HFFc6 (cell line): ENCODE results near the gene MRPS18A. TPM values are rescaled to one million over a fixed set of nuclear protein-coding genes. Genes with fewer than 3 reads are reported as not detected.

ENCODE experiments used
- DNase-seq: peaks from one replicate; pipeline ENCODE4 v3.0.0-alpha.2; 2018
- H3K27ac Mint-ChIP-seq: 2 replicates; pipeline ENCODE4 v1.8.0; 2020; ENCODE audit warnings: mild to moderate bottlenecking, mixed read lengths
- H3K27me3 Mint-ChIP-seq: 2 replicates; pipeline ENCODE4 v1.8.0; 2021; ENCODE audit warnings: mild to moderate bottlenecking, moderate library complexity, mixed read lengths; ENCODE audit not compliant: insufficient read depth
- H3K36me3 Mint-ChIP-seq: 2 replicates; pipeline ENCODE4 v1.8.0; 2021; ENCODE audit warnings: low read depth, mixed read lengths
- H3K4me1 Mint-ChIP-seq: 2 replicates; pipeline ENCODE4 v1.8.0; 2020; ENCODE audit warnings: low read depth, mixed read lengths
- H3K4me3 Mint-ChIP-seq: 2 replicates; pipeline ENCODE4 v1.8.0; 2020; ENCODE audit warnings: mild to moderate bottlenecking, moderate library complexity, mixed read lengths
- H3K9me3 Mint-ChIP-seq: 2 replicates; pipeline ENCODE4 v1.8.0; 2020; ENCODE audit warnings: mild to moderate bottlenecking, mixed read lengths
- total RNA-seq, 6 experiments: library from RNA; stranded (reverse); fragmentation: NEBNext Ultra II Directional; extraction: Animal tissue kit (Norgen Biotek cat#: 25700); gene quantifications; 2 replicates in 1 of 6; 3 replicates in 5 of 6; pipeline ENCODE4 v1.2.3, GENCODE V29; 2021
- TF ChIP-seq, protein P1 (sequence below): fragments of 200-600 bp; sonication (generic); IDR thresholded peaks from 2 replicates; pipeline ENCODE4 v1.5.0; 2021; ENCODE audit warnings: antibody characterized with exemption, mild to moderate bottlenecking

The MRPS18A gene
- total RNA-seq, 6 experiments from 2014 or later: 34.3 to 42.8 (median 38.3) TPM

DNA sequence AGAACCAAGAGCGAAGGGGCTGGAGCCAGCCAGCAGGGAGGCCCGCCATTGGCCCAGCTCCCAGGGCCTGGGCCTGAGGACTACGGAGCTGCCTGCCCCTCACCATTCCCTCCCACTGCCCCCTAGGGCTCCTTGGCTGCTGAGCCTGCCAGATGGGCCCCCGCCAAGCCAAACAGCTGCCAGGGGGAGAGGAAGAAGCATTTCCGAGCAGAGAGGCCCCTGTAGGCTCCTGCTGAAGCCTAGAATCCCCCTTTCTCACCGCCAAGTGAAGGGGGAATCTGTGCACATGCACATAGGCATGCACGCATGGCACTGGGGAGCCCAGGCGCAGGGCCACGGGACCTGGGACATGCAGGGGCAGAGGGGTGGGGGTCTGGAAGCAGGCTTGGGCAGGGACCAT lies 28.5 kb upstream of the MRPS18A start:
- no peaks in the 10 kb centered on the region for H3K4me1 Mint-ChIP-seq
- H3K9me3 Mint-ChIP-seq: no peaks in the 10 kb centered on the region
- H3K27ac Mint-ChIP-seq: no peak overlapping the region
- H3K4me3 Mint-ChIP-seq: no peak overlapping the region
- TF ChIP-seq, protein P1, sequence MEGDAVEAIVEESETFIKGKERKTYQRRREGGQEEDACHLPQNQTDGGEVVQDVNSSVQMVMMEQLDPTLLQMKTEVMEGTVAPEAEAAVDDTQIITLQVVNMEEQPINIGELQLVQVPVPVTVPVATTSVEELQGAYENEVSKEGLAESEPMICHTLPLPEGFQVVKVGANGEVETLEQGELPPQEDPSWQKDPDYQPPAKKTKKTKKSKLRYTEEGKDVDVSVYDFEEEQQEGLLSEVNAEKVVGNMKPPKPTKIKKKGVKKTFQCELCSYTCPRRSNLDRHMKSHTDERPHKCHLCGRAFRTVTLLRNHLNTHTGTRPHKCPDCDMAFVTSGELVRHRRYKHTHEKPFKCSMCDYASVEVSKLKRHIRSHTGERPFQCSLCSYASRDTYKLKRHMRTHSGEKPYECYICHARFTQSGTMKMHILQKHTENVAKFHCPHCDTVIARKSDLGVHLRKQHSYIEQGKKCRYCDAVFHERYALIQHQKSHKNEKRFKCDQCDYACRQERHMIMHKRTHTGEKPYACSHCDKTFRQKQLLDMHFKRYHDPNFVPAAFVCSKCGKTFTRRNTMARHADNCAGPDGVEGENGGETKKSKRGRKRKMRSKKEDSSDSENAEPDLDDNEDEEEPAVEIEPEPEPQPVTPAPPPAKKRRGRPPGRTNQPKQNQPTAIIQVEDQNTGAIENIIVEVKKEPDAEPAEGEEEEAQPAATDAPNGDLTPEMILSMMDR: no peak
- DNase-seq: no peak
- H3K36me3 Mint-ChIP-seq: no peaks in the 10 kb centered on the region
- peaks cover 38% of the 10 kb centered on the region for H3K27me3 Mint-ChIP-seq

DNA sequence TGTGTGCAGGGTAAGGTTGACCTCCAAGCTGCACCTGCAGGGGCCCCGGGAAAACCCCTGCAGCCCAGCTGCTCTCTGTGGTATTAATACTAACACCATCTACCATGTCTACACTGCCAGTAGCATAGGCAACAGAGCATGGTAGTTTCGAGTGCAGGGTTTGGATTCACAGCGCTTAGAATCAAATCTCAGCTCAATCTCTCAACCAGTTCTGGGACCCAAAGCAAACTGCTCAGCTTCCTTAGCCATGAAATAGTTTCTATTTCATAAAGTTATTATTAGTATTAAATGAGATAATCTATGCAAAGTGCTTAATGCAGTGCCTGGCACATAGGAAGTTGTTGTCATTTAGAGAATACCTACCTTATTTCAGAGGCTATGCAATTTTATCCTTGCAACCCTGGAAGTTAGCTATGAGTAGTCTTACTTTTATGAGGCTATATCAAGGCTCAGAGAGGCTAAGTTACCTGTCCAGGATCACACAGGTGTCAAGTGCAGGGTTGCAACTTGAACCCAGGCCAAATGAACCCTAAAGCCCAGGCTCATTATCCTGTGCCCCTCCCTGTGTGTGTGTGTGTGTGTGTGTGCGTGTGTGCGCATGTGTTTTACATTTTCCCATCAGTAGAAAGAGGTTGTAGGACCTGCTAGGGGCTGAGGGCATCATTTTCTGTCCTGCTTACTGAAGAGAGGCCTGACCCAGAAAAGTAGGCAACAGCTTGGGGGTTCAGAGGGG lies 27.6 kb upstream of the MRPS18A start:
- Mint-ChIP-seq H3K4me1 (no peaks in the 10 kb centered on the region), H3K9me3 (no peaks in the 10 kb centered on the region), H3K36me3 (no peaks in the 10 kb centered on the region), H3K27ac (no peak overlapping the region), H3K27me3 (peaks cover 34% of the 10 kb centered on the region), H3K4me3 (no peak overlapping the region)
- DNase-seq: no peak
- TF ChIP-seq, protein P1: no peak

DNA sequence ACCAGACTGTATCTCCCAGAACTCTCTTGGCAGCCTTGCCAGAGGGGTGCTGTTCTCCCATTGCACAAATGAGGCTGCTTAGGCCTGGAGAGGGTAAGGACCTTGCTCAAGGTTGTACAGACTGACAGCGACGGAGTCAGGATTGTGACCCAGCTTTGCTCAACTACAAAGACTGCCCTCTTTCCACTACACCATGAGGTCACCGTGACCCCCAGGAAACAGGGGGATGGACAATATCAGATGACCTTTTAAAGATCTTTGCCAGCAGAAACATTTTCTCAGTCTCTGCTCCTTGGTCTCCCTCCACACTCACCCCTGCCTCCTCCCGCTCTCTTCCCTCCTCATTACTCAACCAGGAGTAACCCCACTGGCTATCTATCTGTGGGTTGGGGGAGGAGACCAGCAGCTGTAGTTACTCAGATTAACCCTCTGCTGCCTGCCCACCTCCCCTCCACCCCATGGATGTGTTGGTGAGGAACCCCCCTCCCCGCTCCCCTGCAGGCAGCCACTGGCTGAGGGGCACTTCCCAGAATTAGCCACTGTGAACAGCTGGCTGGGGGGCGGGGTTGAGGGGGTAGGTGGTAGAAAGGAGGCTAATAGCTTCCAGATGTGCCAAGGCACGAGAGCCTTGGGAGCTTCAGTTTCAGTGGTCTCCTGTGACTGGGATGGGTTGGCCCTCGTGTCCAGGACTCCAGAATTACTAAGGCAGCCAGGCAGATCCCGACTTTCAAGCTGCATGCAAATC lies 26.9 kb upstream of the MRPS18A start:
- Mint-ChIP-seq H3K4me1 (peaks cover 6% of the 10 kb centered on the region), H3K27me3 (peaks cover 35% of the 10 kb centered on the region), H3K9me3 (no peaks in the 10 kb centered on the region), H3K36me3 (no peaks in the 10 kb centered on the region), H3K4me3 (no peak overlapping the region), H3K27ac (no peak overlapping the region)
- no peak for DNase-seq
- TF ChIP-seq, protein P1: no peak

DNA sequence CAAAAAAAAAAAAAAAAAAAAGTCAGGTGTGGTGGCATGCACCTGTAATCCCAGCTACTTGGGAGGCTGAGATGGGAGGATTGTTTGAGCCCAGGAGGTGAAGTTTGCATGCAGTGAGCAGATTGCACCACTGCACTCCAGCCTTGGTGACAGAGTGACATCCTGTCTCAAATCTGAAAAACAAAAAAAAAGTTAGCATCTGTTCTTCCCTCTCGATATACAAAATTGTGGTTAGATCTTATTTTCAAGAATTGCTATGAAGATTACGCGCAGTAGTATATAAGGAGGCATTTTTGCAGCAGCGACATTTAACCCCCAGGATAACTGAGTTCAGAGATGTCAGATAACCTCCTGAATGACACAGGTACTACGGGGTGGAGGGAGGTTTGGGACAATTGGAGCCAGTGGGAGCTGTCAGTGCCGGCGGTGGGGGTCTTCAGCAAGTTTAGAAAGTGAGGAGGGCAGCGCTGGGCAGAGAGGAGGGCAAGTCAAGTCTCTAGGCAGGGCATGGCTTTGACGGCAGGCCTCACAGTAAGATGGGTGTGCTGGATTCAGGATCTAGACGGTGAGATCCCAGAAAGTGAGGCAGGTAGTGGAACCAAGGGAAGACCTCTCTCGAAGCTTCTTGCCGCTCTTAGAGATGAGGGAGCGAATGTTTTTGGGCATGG lies 26.2 kb upstream of the MRPS18A start:
- TF ChIP-seq, protein P1: no peak
- Mint-ChIP-seq H3K36me3 (no peaks in the 10 kb centered on the region), H3K27me3 (peaks cover 35% of the 10 kb centered on the region), H3K4me1 (peaks cover 13% of the 10 kb centered on the region), H3K4me3 (no peak overlapping the region), H3K9me3 (no peaks in the 10 kb centered on the region), H3K27ac (no peak overlapping the region)
- no peak for DNase-seq

DNA sequence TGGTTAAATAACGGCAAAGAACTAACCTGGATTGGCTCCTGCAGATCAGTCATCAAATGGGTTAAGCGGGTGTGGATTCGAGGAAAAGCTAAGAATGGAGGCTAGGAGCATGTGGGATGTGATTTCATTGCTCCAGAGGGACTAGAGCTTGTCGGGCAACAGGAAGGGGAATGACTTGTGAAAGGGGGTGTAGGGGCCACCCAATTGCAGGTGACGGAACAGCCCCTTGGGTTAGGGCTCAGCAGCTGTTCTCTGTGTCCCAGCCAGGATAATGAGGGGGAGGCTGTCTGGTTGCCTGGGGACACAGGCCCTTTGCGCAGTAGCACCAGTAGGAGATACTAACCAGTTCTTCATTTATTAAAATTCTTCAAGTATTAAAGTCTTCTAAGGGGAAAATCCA lies 25.0 kb upstream of the MRPS18A start:
- Mint-ChIP-seq H3K4me1 (peaks cover 13% of the 10 kb centered on the region), H3K27me3 (peaks cover 31% of the 10 kb centered on the region), H3K9me3 (no peaks in the 10 kb centered on the region), H3K36me3 (no peaks in the 10 kb centered on the region), H3K27ac (no peak overlapping the region), H3K4me3 (no peak overlapping the region)
- TF ChIP-seq, protein P1: no peak
- no peak for DNase-seq
